ENCODE measurements around the gene MICA. TPM values are rescaled to one million over a fixed set of nuclear protein-coding genes. Genes with fewer than 3 reads are reported as not detected.
"Not testable (repeated sequence)": the region's sequence is repeated elsewhere in the genome, so short reads cannot be mapped to it uniquely, and the experiment has no call there.

The MICA gene
- total and polyA plus RNA-seq, 5 donors from 2014 or later, result 6.4 to 15.9 (median 7.7) TPM

- Mint-ChIP-seq H3K27ac (no peak overlapping the region), H3K27me3 (peaks cover 22% of the 10 kb centered on the region), H3K4me1 (peaks cover 0 to 4% (median 0%) of the 10 kb centered on the region in 4 donors), H3K9me3 (peaks cover 0 to 4% (median 0%) of the 10 kb centered on the region in 7 donors), H3K36me3 (no peaks in the 10 kb centered on the region), H3K4me3 (no peak overlapping the region)
- Histone ChIP-seq H3K27me3 (ENCODE audit: control insufficient read depth, insufficient read depth, low read length) (no peaks in the 10 kb centered on the region), H3K9me3 (ENCODE audit: control insufficient read depth in 2 of 2, low read length in 2 of 2) (no peaks in the 10 kb centered on the region), H3K36me3 (ENCODE audit: control insufficient read depth, insufficient read depth, low read length) (no peaks in the 10 kb centered on the region), H3K4me1 (ENCODE audit: control insufficient read depth, insufficient read depth, low read length, poor library complexity, severe bottlenecking) (no peaks in the 10 kb centered on the region), H3K27ac (ENCODE audit: insufficient read depth, low read length, poor library complexity, severe bottlenecking) (no peak overlapping the region), H3K4me3 (ENCODE audit: low read depth, low read length) (no peak overlapping the region)
- no peak for ATAC-seq (ENCODE audit: low read depth in 2 of 2)
- peak in 1 of 3 donors; percentile 9 for DNase-seq
Measured at GRCh38 chr6:31430449-31430848, 27.1 kb downstream of the MICA start.

GRCh38 chr6:31435051-31435450 lies 31.7 kb downstream of the MICA start:
- H3K27ac ChIP-seq (ENCODE audit: insufficient read depth, low read length, poor library complexity, severe bottlenecking); DNase-seq; H3K4me1 Mint-ChIP-seq; H3K27ac Mint-ChIP-seq; H3K36me3 ChIP-seq (ENCODE audit: control insufficient read depth, insufficient read depth, low read length); H3K4me3 Mint-ChIP-seq; H3K4me3 ChIP-seq (ENCODE audit: low read depth, low read length); ATAC-seq (ENCODE audit: low read depth in 2 of 2); H3K36me3 Mint-ChIP-seq; H3K4me1 ChIP-seq (ENCODE audit: control insufficient read depth, insufficient read depth, low read length, poor library complexity, severe bottlenecking): not testable (repeated sequence)
- H3K9me3 ChIP-seq (ENCODE audit: control insufficient read depth in 2 of 2, low read length in 2 of 2), result peaks cover 10 to 11% of the 10 kb centered on the region in 2 experiments
- peaks cover 16% of the 10 kb centered on the region for H3K27me3 ChIP-seq (ENCODE audit: control insufficient read depth, insufficient read depth, low read length)
- Mint-ChIP-seq H3K9me3 (peaks cover 0 to 10% (median 2%) of the 10 kb centered on the region in 7 donors), H3K27me3 (peaks cover 48% of the 10 kb centered on the region)

- H3K9me3 ChIP-seq (ENCODE audit: control insufficient read depth in 2 of 2, low read length in 2 of 2), result peaks cover 10 to 11% of the 10 kb centered on the region in 2 experiments
- no peaks in the 10 kb centered on the region for H3K36me3 ChIP-seq (ENCODE audit: control insufficient read depth, insufficient read depth, low read length)
- no peak overlapping the region for H3K27ac ChIP-seq (ENCODE audit: insufficient read depth, low read length, poor library complexity, severe bottlenecking)
- H3K27me3 ChIP-seq (ENCODE audit: control insufficient read depth, insufficient read depth, low read length), result peaks cover 21% of the 10 kb centered on the region
- H3K4me3 ChIP-seq (ENCODE audit: low read depth, low read length), result no peak overlapping the region
- no peak overlapping the region for H3K27ac Mint-ChIP-seq
- peaks cover 0 to 10% (median 2%) of the 10 kb centered on the region in 7 donors for H3K9me3 Mint-ChIP-seq
- no peak for ATAC-seq (ENCODE audit: low read depth in 2 of 2)
- peaks cover 6% of the 10 kb centered on the region for H3K36me3 Mint-ChIP-seq
- peaks cover 72% of the 10 kb centered on the region for H3K27me3 Mint-ChIP-seq
- H3K4me3 Mint-ChIP-seq, result no peak overlapping the region
- no peak for DNase-seq
- H3K4me1 ChIP-seq (ENCODE audit: control insufficient read depth, insufficient read depth, low read length, poor library complexity, severe bottlenecking), result peaks cover 7% of the 10 kb centered on the region
- peaks cover 0 to 9% (median 5%) of the 10 kb centered on the region in 4 donors for H3K4me1 Mint-ChIP-seq
Measured at GRCh38 chr6:31438222-31438621, 34.8 kb downstream of the MICA start.

- Mint-ChIP-seq H3K27me3 (peaks cover 73% of the 10 kb centered on the region), H3K4me3 (no peak overlapping the region), H3K36me3 (peaks cover 6% of the 10 kb centered on the region), H3K9me3 (peaks cover 0 to 10% (median 2%) of the 10 kb centered on the region in 7 donors), H3K4me1 (peaks cover 0 to 9% (median 5%) of the 10 kb centered on the region in 4 donors), H3K27ac (no peak overlapping the region)
- Histone ChIP-seq H3K27me3 (ENCODE audit: control insufficient read depth, insufficient read depth, low read length) (peaks cover 21% of the 10 kb centered on the region), H3K4me1 (ENCODE audit: control insufficient read depth, insufficient read depth, low read length, poor library complexity, severe bottlenecking) (peaks cover 7% of the 10 kb centered on the region), H3K4me3 (ENCODE audit: low read depth, low read length) (no peak overlapping the region), H3K27ac (ENCODE audit: insufficient read depth, low read length, poor library complexity, severe bottlenecking) (no peak overlapping the region), H3K9me3 (ENCODE audit: control insufficient read depth in 2 of 2, low read length in 2 of 2) (peaks cover 10 to 11% of the 10 kb centered on the region in 2 experiments), H3K36me3 (ENCODE audit: control insufficient read depth, insufficient read depth, low read length) (no peaks in the 10 kb centered on the region)
- no peak for DNase-seq
- no peak for ATAC-seq (ENCODE audit: low read depth in 2 of 2)
Measured at GRCh38 chr6:31438677-31439076, 35.3 kb downstream of the MICA start.

- ATAC-seq (ENCODE audit: low read depth in 2 of 2) (peak; percentile 25 to 94), DNase-seq (peak; percentile 69 to 78 (median 74))
- H3K4me1 ChIP-seq (ENCODE audit: control insufficient read depth, insufficient read depth, low read length, poor library complexity, severe bottlenecking), result peaks cover 7% of the 10 kb centered on the region
- no peak overlapping the region for H3K4me3 ChIP-seq (ENCODE audit: low read depth, low read length)
- Mint-ChIP-seq H3K27me3 (peaks cover 88% of the 10 kb centered on the region), H3K27ac (no peak overlapping the region), H3K4me3 (no peak overlapping the region), H3K4me1 (peaks cover 0 to 9% (median 5%) of the 10 kb centered on the region in 4 donors), H3K36me3 (peaks cover 6% of the 10 kb centered on the region), H3K9me3 (peaks cover 0 to 10% (median 2%) of the 10 kb centered on the region in 7 donors)
- H3K9me3 ChIP-seq (ENCODE audit: control insufficient read depth in 2 of 2, low read length in 2 of 2), result peaks cover 10 to 11% of the 10 kb centered on the region in 2 experiments
- H3K27me3 ChIP-seq (ENCODE audit: control insufficient read depth, insufficient read depth, low read length), result peaks cover 27% of the 10 kb centered on the region
- H3K36me3 ChIP-seq (ENCODE audit: control insufficient read depth, insufficient read depth, low read length), result no peaks in the 10 kb centered on the region
- no peak overlapping the region for H3K27ac ChIP-seq (ENCODE audit: insufficient read depth, low read length, poor library complexity, severe bottlenecking)
Measured at GRCh38 chr6:31441365-31442267, 38.2 kb downstream of the MICA start.

GRCh38 chr6:31446481-31446880 lies 43.1 kb downstream of the MICA start:
- ATAC-seq (ENCODE audit: low read depth in 2 of 2) (no peak), DNase-seq (no peak)
- H3K36me3 Mint-ChIP-seq, result no peaks in the 10 kb centered on the region
- no peaks in the 10 kb centered on the region for H3K9me3 ChIP-seq (ENCODE audit: control insufficient read depth in 2 of 2, low read length in 2 of 2)
- peaks cover 31% of the 10 kb centered on the region for H3K27me3 ChIP-seq (ENCODE audit: control insufficient read depth, insufficient read depth, low read length)
- H3K27ac ChIP-seq (ENCODE audit: insufficient read depth, low read length, poor library complexity, severe bottlenecking), result no peak overlapping the region
- no peak overlapping the region for H3K4me3 Mint-ChIP-seq
- peaks cover 5% of the 10 kb centered on the region for H3K4me1 ChIP-seq (ENCODE audit: control insufficient read depth, insufficient read depth, low read length, poor library complexity, severe bottlenecking)
- H3K27me3 Mint-ChIP-seq, result peaks cover 77% of the 10 kb centered on the region
- no peak overlapping the region for H3K27ac Mint-ChIP-seq
- H3K4me3 ChIP-seq (ENCODE audit: low read depth, low read length), result no peak overlapping the region
- H3K36me3 ChIP-seq (ENCODE audit: control insufficient read depth, insufficient read depth, low read length), result no peaks in the 10 kb centered on the region
- H3K4me1 Mint-ChIP-seq, result peaks cover 0 to 9% (median 3%) of the 10 kb centered on the region in 4 donors
- peaks cover 0 to 2% (median 0%) of the 10 kb centered on the region in 7 donors for H3K9me3 Mint-ChIP-seq

- H3K4me1 Mint-ChIP-seq; H3K27ac Mint-ChIP-seq; H3K4me3 Mint-ChIP-seq; DNase-seq; ATAC-seq (ENCODE audit: low read depth in 2 of 2); H3K36me3 Mint-ChIP-seq; H3K27ac ChIP-seq (ENCODE audit: insufficient read depth, low read length, poor library complexity, severe bottlenecking); H3K4me1 ChIP-seq (ENCODE audit: control insufficient read depth, insufficient read depth, low read length, poor library complexity, severe bottlenecking); H3K4me3 ChIP-seq (ENCODE audit: low read depth, low read length); H3K9me3 ChIP-seq (ENCODE audit: control insufficient read depth in 2 of 2, low read length in 2 of 2); H3K36me3 ChIP-seq (ENCODE audit: control insufficient read depth, insufficient read depth, low read length); H3K9me3 Mint-ChIP-seq: not testable (repeated sequence)
- peaks cover 33% of the 10 kb centered on the region for H3K27me3 ChIP-seq (ENCODE audit: control insufficient read depth, insufficient read depth, low read length)
- peaks cover 78% of the 10 kb centered on the region for H3K27me3 Mint-ChIP-seq
Measured at GRCh38 chr6:31446999-31447789, 43.8 kb downstream of the MICA start.
